MM.1S (cell line): ENCODE data around the gene FAM227B.

Source experiments
- CTCF ChIP-seq: fragments of 300-600 bp; sonication (generic); IDR thresholded peaks from 2 replicates; pipeline ENCODE4 v1.5.1; 2016; ENCODE audit warnings: antibody characterized with exemption, low read length, mixed read lengths
- EZH2phosphoT487 ChIP-seq: fragments of 300-600 bp; sonication (generic); IDR thresholded peaks from 2 replicates; pipeline ENCODE4 v1.6.1; 2018; ENCODE audit warnings: antibody characterized with exemption, low read length

GRCh38 chr15:49473031-49473430 lies 147.6 kb downstream of the FAM227B start:
- TF ChIP-seq CTCF (no peak), EZH2phosphoT487 (no peak)
